GM19193 (cell line): Measurements from ENCODE around the gene BMS1.

Experiments
- POLR2A ChIP-seq: IDR thresholded peaks from 4 replicates; pipeline ENCODE4 v1.6.1; 2011; ENCODE audit not compliant: insufficient read depth, insufficient read length; ENCODE audit errors: extremely low read depth

Gene BMS1

GRCh38 chr10:42859256-42859655 is 76.7 kb downstream of the BMS1 start:
- TF ChIP-seq POLR2A = no peak

- TF ChIP-seq POLR2A = no peak
Measured at GRCh38 chr10:42864575-42864974, 82.0 kb downstream of the BMS1 start.

DNA sequence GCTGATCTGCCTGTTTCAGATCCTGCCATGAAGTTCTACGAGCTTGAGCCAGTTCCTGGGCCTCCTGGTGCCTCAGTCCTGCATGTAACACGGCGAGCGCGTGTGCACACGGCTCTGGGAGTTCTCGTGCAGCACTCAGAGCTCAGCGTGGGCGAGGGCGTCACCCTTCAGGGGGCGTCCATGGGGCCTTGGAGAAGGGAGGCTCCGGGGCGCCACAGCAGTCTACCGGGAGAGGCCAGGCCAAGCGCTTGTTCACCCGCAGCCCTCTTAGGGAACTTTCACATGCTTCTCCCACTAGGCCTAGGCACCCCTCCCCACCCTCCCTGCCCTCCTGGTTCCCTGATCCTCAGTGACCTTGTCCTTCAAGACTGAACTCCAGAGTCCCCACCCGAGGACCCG is 83.1 kb downstream of the BMS1 start:
- TF ChIP-seq POLR2A = no peak

GRCh38 chr10:42866115-42866995 is 83.8 kb downstream of the BMS1 start:
- no peak for TF ChIP-seq POLR2A

DNA sequence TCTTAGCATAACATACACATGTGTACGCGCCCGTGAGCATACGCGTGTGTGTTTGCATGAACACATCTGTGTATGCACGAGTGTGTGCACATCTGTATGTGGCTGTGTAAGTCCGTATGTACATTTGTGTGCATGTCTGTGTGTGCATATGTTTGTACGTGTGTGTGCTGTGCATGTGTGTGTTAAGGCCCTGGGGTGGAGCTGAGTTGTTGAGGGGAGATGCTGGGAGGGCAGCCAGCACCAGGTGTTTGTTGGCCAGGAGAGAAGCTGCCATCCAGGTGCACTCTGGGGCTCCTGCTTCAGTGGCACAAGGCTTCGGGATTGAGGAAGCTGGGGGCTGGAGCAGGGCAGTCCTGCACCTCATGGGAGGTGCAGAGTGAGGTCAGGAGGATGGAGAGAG is 85.0 kb downstream of the BMS1 start:
- no peak for TF ChIP-seq POLR2A

DNA sequence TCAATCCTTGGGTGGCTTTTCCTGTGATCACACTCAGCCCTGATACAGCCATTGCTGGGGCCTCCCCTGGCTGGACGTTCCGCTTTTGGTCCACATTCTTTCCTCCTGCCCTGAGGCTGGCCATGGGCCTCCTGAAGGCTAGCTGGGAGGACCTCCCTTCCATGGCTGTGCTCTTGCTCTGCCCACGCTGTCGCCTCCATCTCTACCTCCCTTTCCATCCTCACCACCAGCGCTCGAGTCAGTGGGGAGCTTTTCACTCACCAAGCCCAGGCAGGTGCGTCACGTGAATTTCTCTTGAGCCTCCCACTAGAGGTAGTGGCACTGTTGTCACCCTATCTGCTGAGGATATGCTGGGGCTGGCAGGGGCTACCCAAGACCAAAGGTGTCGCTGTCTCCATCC is 85.9 kb downstream of the BMS1 start:
- no peak for TF ChIP-seq POLR2A

GRCh38 chr10:42869977-42870350 is 87.4 kb downstream of the BMS1 start:
- TF ChIP-seq POLR2A = no peak

GRCh38 chr10:42871823-42872222 is 89.2 kb downstream of the BMS1 start:
- TF ChIP-seq POLR2A = no peak

GRCh38 chr10:42872865-42873435 is 90.4 kb downstream of the BMS1 start:
- TF ChIP-seq POLR2A = no peak

DNA sequence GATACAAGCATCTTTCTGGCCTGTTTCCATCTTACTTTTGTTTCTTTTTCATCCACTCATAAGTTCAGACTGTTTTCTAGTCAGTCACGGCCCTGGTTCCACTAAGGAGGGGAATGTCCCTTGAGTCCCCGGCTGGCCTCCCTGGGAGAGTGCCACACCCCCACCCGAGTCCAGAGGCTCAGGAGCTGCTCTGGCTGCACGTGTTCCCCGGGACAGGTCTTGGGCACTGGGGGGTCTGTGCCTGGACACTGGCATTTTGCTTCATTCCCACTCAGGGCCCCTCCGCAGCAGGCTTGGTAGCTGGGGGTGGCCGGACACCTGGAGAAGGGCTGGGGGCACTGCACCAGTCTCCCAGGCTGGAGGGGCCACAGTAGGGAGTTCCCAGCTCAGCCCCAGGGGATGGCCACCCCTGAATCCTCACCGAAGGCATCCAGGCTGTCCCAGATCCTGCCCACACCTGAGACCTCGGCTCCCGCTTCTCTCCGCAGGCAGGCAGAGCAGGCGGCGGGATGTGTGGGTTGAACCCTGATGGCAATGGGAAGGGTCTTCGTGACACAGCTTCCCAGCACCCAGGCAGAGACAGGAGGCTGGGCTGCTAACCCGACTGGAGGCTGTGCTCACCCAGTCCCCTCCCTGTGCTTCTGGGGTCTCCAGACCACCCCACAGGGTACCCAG is 92.3 kb downstream of the BMS1 start:
- TF ChIP-seq POLR2A = no peak

- TF ChIP-seq POLR2A = no peak
Measured at GRCh38 chr10:42875388-42875755, 92.8 kb downstream of the BMS1 start.

DNA sequence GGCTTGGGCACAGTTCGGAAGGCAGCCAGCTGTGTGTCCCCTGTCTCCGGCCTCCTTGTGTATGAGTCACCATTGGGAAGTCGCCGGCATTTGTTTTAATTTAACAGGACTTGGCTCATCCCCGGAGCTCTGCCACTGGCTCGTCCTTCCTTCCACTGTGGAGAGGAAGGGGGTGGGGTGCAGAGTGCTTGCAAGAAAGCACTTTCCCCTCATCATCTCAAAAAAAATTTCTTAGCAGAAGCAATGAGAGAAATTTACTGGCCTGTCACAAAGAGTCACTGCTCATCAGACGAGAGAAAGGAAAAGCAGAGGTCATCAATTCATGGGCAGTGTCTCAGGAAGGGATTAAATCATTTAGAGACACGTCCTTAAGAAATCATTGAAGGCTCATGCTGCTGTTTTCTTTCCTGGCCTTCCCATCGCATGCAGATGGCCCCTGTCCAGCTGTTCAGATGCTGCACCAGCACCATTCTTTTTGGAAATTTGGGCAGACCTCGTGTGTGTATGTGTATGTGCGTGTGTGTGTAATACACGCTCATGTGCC is 93.3 kb downstream of the BMS1 start:
- TF ChIP-seq POLR2A = no peak

DNA sequence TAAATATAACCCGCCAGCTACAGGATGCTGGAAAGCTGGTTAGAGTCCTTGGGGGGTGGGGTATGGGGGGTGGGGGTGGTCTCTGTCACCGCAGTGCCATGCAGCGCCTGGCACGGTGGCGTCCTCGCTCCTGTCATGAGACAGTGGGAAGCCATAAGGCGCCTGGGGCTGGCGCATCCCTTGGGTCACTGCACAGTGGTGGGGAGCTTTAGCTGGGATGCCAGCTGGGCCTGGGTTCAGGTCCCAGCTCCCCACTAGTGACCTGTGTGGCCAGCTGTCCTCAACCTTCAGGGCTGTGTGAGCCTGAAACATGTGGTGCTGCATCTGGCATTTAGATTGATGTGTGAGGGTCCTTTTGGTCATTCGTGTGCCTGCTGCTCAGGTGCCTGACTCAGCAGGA is 93.9 kb downstream of the BMS1 start:
- TF ChIP-seq POLR2A = no peak

DNA sequence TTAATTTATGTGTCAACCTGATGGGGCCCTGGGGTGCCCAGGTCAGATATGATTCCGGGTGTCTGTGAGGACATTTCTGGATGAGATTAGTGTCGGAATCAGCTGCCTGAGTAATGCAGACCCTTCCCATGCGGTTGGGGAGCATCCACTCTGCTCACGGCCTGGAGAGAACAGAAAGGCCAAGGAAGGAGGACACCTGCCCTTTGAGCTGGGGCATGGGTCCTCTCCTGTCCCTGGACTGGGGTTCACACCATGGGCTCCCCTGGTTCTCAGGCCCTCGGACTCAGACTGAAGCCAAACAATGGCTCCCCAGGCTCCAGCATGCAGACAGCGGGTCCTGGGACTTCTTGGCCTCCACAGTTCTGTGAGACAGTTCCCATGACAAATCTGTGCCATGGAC is 94.3 kb downstream of the BMS1 start:
- TF ChIP-seq POLR2A = no peak

DNA sequence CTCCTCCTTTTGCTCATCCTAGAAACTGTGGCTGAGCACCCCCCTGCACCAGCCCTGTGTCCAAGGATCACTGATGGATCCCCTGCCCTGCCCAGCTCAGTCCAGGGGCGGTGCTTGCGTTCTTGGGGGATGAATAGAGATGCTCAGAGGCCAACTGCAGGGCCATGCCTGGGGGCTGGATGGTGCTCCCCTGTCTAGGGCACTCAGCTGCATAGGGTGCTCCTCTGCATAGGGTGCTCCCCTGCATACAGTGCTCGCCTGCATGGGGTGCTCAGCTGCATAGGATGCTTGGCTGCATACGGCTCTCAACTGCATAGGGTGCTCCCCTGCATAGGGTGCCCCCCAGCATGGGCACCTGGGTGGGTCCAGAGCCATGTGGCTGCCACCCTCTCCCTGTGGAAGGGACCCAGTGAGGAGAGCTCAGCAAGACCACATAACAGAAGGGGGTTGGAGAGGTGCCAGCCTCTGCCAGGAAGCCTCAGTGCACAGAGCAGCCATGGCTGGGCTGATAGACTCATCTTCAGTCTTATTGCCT is 95.0 kb downstream of the BMS1 start:
- no peak for TF ChIP-seq POLR2A
